ENCODE results near the gene ADSL.

Gene ADSL

GRCh38 chr22:40422558-40423309 is 76.4 kb downstream of the ADSL start:
- no peaks in the 10 kb centered on the region for H3K4me1 ChIP-seq (ENCODE audit: insufficient read depth, low read length)
- no peaks in the 10 kb centered on the region for H3K9me3 ChIP-seq (ENCODE audit: low read length)
- no peaks in the 10 kb centered on the region for H3K27me3 ChIP-seq (ENCODE audit: insufficient read depth, low read length)
- H2AFZ ChIP-seq (ENCODE audit: low read depth, low read length) = no peak overlapping the region
- peaks cover 70% of the 10 kb centered on the region for H3K36me3 ChIP-seq (ENCODE audit: insufficient read depth, low read length)
- H3K4me3 ChIP-seq (ENCODE audit: low read length) = no peak overlapping the region

- Histone ChIP-seq H3K36me3 (ENCODE audit: insufficient read depth, low read length) (peaks cover 69% of the 10 kb centered on the region), H3K4me3 (ENCODE audit: low read length) (no peak overlapping the region), H3K27me3 (ENCODE audit: insufficient read depth, low read length) (no peaks in the 10 kb centered on the region), H3K4me1 (ENCODE audit: insufficient read depth, low read length) (no peaks in the 10 kb centered on the region), H2AFZ (ENCODE audit: low read depth, low read length) (no peak overlapping the region), H3K9me3 (ENCODE audit: low read length) (no peaks in the 10 kb centered on the region)
These were observed 77.0 kb downstream of the ADSL start for GRCh38 chr22:40423310-40423688.

- Histone ChIP-seq H3K27me3 (ENCODE audit: insufficient read depth, low read length) (no peaks in the 10 kb centered on the region), H3K9me3 (ENCODE audit: low read length) (no peaks in the 10 kb centered on the region), H3K4me1 (ENCODE audit: insufficient read depth, low read length) (no peaks in the 10 kb centered on the region), H2AFZ (ENCODE audit: low read depth, low read length) (no peak overlapping the region), H3K36me3 (ENCODE audit: insufficient read depth, low read length) (peaks cover 71% of the 10 kb centered on the region), H3K4me3 (ENCODE audit: low read length) (no peak overlapping the region)
These were observed 77.8 kb downstream of the ADSL start for GRCh38 chr22:40423882-40424640.

GRCh38 chr22:40425082-40425481 is 78.8 kb downstream of the ADSL start:
- no peak overlapping the region for H2AFZ ChIP-seq (ENCODE audit: low read depth, low read length)
- no peaks in the 10 kb centered on the region for H3K4me1 ChIP-seq (ENCODE audit: insufficient read depth, low read length)
- H3K4me3 ChIP-seq (ENCODE audit: low read length) = no peak overlapping the region
- H3K9me3 ChIP-seq (ENCODE audit: low read length) = no peaks in the 10 kb centered on the region
- H3K36me3 ChIP-seq (ENCODE audit: insufficient read depth, low read length) = peaks cover 69% of the 10 kb centered on the region
- H3K27me3 ChIP-seq (ENCODE audit: insufficient read depth, low read length) = no peaks in the 10 kb centered on the region

GRCh38 chr22:40426594-40427333 is 80.5 kb downstream of the ADSL start:
- no peak overlapping the region for H3K4me3 ChIP-seq (ENCODE audit: low read length)
- H2AFZ ChIP-seq (ENCODE audit: low read depth, low read length) = no peak overlapping the region
- peaks cover 59% of the 10 kb centered on the region for H3K36me3 ChIP-seq (ENCODE audit: insufficient read depth, low read length)
- H3K27me3 ChIP-seq (ENCODE audit: insufficient read depth, low read length) = no peaks in the 10 kb centered on the region
- no peaks in the 10 kb centered on the region for H3K4me1 ChIP-seq (ENCODE audit: insufficient read depth, low read length)
- no peaks in the 10 kb centered on the region for H3K9me3 ChIP-seq (ENCODE audit: low read length)

GRCh38 chr22:40428796-40429195 is 82.5 kb downstream of the ADSL start:
- Histone ChIP-seq H3K4me3 (ENCODE audit: low read length) (no peak overlapping the region), H3K27me3 (ENCODE audit: insufficient read depth, low read length) (no peaks in the 10 kb centered on the region), H3K36me3 (ENCODE audit: insufficient read depth, low read length) (peaks cover 48% of the 10 kb centered on the region), H3K4me1 (ENCODE audit: insufficient read depth, low read length) (no peaks in the 10 kb centered on the region), H3K9me3 (ENCODE audit: low read length) (no peaks in the 10 kb centered on the region), H2AFZ (ENCODE audit: low read depth, low read length) (no peak overlapping the region)

GRCh38 chr22:40429481-40429880 is 83.2 kb downstream of the ADSL start:
- H3K4me1 ChIP-seq (ENCODE audit: insufficient read depth, low read length) = no peaks in the 10 kb centered on the region
- H3K27me3 ChIP-seq (ENCODE audit: insufficient read depth, low read length) = no peaks in the 10 kb centered on the region
- peaks cover 45% of the 10 kb centered on the region for H3K36me3 ChIP-seq (ENCODE audit: insufficient read depth, low read length)

GRCh38 chr22:40430991-40431390 is 84.7 kb downstream of the ADSL start:
- Histone ChIP-seq H3K36me3 (ENCODE audit: insufficient read depth, low read length) (peaks cover 34% of the 10 kb centered on the region), H2AFZ (ENCODE audit: low read depth, low read length) (no peak overlapping the region), H3K4me1 (ENCODE audit: insufficient read depth, low read length) (no peaks in the 10 kb centered on the region), H3K27me3 (ENCODE audit: insufficient read depth, low read length) (no peaks in the 10 kb centered on the region), H3K4me3 (ENCODE audit: low read length) (no peak overlapping the region), H3K9me3 (ENCODE audit: low read length) (no peaks in the 10 kb centered on the region)

More at GRCh38 chr22:40429481-40429880, 83.2 kb downstream of the ADSL start:
- Histone ChIP-seq H3K4me3 (ENCODE audit: low read length) (no peak overlapping the region), H2AFZ (ENCODE audit: low read depth, low read length) (no peak overlapping the region), H3K9me3 (ENCODE audit: low read length) (no peaks in the 10 kb centered on the region)

GRCh38 chr22:40432157-40432556 is 85.9 kb downstream of the ADSL start:
- H3K36me3 ChIP-seq (ENCODE audit: insufficient read depth, low read length) = peaks cover 28% of the 10 kb centered on the region
- H2AFZ ChIP-seq (ENCODE audit: low read depth, low read length) = no peak overlapping the region
- H3K4me3 ChIP-seq (ENCODE audit: low read length) = no peak overlapping the region
- no peaks in the 10 kb centered on the region for H3K9me3 ChIP-seq (ENCODE audit: low read length)
- H3K4me1 ChIP-seq (ENCODE audit: insufficient read depth, low read length) = no peaks in the 10 kb centered on the region
- H3K27me3 ChIP-seq (ENCODE audit: insufficient read depth, low read length) = no peaks in the 10 kb centered on the region

- H3K36me3 ChIP-seq (ENCODE audit: insufficient read depth, low read length) = peaks cover 28% of the 10 kb centered on the region
- no peaks in the 10 kb centered on the region for H3K4me1 ChIP-seq (ENCODE audit: insufficient read depth, low read length)
- H3K27me3 ChIP-seq (ENCODE audit: insufficient read depth, low read length) = no peaks in the 10 kb centered on the region
- no peaks in the 10 kb centered on the region for H3K9me3 ChIP-seq (ENCODE audit: low read length)
- H2AFZ ChIP-seq (ENCODE audit: low read depth, low read length) = no peak overlapping the region
- H3K4me3 ChIP-seq (ENCODE audit: low read length) = no peak overlapping the region
These were observed 86.3 kb downstream of the ADSL start for GRCh38 chr22:40432625-40433024.

- Histone ChIP-seq H3K27me3 (ENCODE audit: insufficient read depth, low read length) (no peaks in the 10 kb centered on the region), H3K4me1 (ENCODE audit: insufficient read depth, low read length) (no peaks in the 10 kb centered on the region), H3K4me3 (ENCODE audit: low read length) (no peak overlapping the region), H3K9me3 (ENCODE audit: low read length) (no peaks in the 10 kb centered on the region), H2AFZ (ENCODE audit: low read depth, low read length) (no peak overlapping the region), H3K36me3 (ENCODE audit: insufficient read depth, low read length) (peaks cover 25% of the 10 kb centered on the region)
These were observed 87.3 kb downstream of the ADSL start for GRCh38 chr22:40433416-40434090.

GRCh38 chr22:40434106-40434505 is 87.8 kb downstream of the ADSL start:
- Histone ChIP-seq H2AFZ (ENCODE audit: low read depth, low read length) (no peak overlapping the region), H3K27me3 (ENCODE audit: insufficient read depth, low read length) (no peaks in the 10 kb centered on the region)

GRCh38 chr22:40434745-40435144 is 88.4 kb downstream of the ADSL start:
- Histone ChIP-seq H3K27me3 (ENCODE audit: insufficient read depth, low read length) (no peaks in the 10 kb centered on the region), H3K4me3 (ENCODE audit: low read length) (no peak overlapping the region), H2AFZ (ENCODE audit: low read depth, low read length) (no peak overlapping the region), H3K4me1 (ENCODE audit: insufficient read depth, low read length) (no peaks in the 10 kb centered on the region), H3K36me3 (ENCODE audit: insufficient read depth, low read length) (peaks cover 13% of the 10 kb centered on the region), H3K9me3 (ENCODE audit: low read length) (no peaks in the 10 kb centered on the region)

More at GRCh38 chr22:40434106-40434505, 87.8 kb downstream of the ADSL start:
- no peaks in the 10 kb centered on the region for H3K9me3 ChIP-seq (ENCODE audit: low read length)
- H3K4me1 ChIP-seq (ENCODE audit: insufficient read depth, low read length) = no peaks in the 10 kb centered on the region
- peaks cover 20% of the 10 kb centered on the region for H3K36me3 ChIP-seq (ENCODE audit: insufficient read depth, low read length)
- H3K4me3 ChIP-seq (ENCODE audit: low read length) = no peak overlapping the region

Measured in neuron (in vitro differentiated cells).